CD4-positive, alpha-beta T cell treated with Interleukin-17A for 4 hours (primary cell): ENCODE data around the gene ANO3.

Experiments
- DNase-seq: peaks from one replicate; pipeline ENCODE4 v3.0.0-alpha.2; 2020; ENCODE audit warnings: mixed read lengths

ANO3 gene

DNA sequence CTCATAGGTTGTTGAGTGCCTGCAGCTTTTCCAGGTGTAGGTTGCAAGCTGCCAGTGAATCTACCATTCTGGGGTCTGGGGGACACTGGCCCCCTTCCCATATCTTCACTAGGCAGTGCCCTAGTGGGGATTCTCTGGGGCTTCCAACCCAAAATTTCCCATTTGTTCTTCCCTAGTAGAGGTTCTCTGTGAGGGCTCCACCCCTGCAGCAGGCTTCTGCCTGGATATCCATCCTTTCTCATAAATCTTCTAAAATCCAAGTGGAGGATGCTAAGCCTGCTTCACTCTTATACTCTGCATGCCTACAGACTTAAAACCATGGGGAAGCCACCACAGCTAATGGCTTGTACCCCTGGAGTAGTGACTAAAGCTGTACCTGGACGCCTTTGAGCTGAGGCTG is 33.4 kb downstream of the ANO3 start:
- DNase-seq: no peak

DNA sequence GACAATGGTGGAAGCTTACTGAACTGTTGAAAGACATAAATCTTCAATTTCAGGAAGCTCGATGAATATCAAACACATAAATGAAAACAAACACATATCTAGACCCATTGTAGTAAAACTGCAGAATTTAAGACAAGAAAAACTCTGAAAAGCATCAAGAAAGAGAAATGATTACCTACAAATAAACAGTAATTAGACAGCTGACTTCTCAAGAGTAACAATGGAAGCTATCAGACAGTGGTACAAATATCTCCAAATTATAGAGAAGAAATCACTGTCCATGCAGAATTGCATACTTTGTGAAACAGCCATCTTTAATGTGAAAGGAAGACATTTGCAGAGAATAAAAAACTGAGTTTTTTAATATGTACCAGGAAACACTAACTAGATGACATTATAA is 45.7 kb downstream of the ANO3 start:
- no peak for DNase-seq

- DNase-seq: no peak
Measured at GRCh38 chr11:26399336-26399735, 67.4 kb downstream of the ANO3 start.

DNA sequence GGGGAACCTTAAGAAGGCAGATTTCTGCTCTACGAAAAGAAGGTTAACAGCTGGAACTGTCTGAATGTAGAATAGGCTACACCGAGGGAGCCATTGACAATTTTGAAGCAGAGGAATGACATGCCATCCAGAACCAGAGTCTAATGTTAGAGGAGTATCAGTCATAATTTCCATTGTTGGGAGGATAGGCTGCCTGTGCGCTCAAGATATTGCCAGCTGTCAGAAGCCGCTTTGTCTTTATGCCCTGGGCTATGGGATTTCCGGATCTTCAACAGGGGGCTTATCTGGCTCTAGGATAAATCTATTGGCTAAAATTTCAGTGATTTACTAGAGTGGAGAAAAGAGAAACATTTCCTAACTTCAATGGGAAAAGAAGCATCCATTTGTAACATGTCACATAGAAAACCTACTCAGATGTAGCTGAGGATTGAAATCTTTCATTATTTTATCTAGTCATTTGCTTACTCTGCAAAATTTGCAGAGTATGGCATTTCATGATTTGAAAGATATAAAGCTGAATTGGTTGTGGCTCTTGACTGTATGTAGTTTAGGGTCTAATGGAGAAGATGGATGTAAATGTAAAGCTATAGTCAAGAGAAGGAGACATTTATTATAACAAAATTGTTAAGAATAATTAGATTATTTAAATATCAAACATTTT is 78.9 kb downstream of the ANO3 start:
- DNase-seq: no peak

DNA sequence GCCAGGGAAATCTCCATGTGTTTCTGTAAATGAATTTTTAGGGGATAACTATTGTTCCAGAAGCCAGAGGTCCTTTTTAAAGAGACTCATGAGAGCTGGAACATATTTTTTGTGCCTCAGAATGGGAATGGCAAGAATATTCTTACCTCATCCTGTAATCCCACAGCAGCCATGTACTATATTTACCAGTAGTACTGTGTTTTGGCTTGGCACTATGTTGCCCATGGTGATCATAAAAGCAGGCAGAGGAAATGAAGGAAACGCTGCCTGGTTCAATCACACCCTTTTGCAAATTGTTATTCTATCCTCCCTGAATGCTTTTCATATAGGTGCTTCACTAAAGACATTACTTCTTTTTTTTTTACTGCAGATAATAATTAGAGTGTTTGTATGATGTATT is 81.0 kb downstream of the ANO3 start:
- DNase-seq: no peak

GRCh38 chr11:26418386-26418912 is 86.5 kb downstream of the ANO3 start:
- no peak for DNase-seq

GRCh38 chr11:26420331-26420730 is 88.4 kb downstream of the ANO3 start:
- no peak for DNase-seq

DNA sequence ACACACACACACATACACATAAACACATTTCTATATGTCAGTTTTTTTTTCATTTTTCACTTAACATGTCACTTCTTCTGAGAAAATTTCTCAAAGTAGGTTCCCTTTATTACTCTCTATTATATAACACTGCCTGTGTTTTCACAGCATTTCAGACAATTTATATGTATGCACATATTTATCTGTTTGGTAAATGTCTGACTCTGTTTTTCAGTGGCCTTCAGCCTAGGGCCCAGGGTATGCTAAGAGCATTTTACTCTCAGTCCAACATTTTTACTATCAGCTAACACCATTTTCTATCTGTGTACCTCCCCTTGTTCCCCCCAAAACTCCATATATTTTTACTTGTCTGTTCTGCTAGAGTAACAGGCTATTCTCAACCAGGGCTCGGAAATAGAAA is 92.3 kb downstream of the ANO3 start:
- DNase-seq: no peak

DNA sequence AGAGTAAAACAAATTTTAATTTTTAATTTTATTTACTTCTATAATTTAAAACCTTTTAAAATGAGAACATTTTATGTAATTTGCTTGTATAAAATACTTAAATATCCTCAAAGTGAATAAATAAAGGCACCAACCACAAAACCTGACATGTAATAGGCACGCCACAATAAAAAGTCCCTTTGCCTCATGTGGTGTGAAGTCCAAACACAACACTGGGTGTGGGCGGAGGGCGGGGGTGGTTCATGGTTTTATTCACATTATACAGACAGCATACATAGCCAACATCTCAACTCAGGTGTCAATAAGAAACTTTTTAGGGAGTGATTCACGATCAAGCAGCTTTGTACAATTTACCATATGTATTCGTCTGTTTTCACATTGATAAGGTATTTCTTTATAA is 107.9 kb downstream of the ANO3 start:
- DNase-seq: no peak

GRCh38 chr11:26442131-26442530 is 110.2 kb downstream of the ANO3 start:
- no peak for DNase-seq

DNA sequence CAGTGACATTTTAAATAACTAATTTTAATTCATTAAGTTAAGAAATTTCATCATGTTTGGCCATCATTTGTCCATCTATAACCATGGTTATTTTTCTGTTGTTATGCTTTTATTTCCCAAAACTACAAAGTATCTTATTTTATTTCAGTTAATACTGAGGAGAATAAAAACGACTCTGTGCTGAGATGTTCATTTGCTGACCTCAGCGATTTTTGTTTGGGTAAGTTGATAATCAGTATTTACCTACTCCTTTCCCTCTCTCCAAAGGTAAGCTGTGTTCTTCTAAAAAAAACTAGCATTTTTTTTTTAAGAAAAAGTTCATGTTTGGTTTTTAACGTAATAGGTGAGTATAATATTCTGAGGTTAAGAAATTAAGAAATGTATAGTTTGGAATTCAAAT is 111.7 kb downstream of the ANO3 start:
- DNase-seq: no peak

DNA sequence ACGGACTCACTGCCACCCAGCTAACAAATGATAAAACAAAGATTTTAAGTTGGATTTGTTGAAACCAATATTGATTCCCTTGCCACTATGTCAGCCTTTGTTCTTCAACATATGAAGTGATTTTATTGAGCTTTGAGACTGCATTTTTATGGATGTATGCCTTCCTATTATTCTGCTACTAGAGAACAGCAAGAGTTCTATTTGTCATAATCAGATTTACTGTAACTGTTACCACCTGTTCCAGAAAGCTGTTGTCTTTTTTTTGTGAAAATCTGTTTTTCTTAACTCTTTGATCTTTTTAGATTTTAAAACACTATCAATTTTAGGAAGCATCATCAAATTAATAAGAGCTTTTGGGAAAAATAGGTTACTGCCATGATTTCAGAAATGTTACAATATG is 125.7 kb downstream of the ANO3 start:
- DNase-seq: no peak

DNA sequence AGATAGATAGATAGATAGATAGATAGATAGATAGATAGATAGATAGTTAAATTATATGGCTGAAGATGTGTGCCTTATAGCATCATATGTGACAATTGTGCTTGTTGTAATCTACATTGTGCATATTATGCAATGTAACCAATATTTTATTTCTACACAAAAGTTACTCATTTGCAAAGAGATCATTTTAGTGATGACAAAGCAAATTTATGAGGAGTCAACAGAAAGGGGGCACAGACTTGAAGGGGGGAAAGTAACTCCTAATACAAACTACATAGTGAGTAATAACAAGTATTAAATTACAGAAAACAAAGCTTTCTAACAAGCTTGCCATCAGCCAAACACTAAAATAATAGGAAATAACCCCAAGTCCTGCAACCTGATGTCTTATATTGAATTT is 133.3 kb downstream of the ANO3 start:
- DNase-seq: no peak

DNA sequence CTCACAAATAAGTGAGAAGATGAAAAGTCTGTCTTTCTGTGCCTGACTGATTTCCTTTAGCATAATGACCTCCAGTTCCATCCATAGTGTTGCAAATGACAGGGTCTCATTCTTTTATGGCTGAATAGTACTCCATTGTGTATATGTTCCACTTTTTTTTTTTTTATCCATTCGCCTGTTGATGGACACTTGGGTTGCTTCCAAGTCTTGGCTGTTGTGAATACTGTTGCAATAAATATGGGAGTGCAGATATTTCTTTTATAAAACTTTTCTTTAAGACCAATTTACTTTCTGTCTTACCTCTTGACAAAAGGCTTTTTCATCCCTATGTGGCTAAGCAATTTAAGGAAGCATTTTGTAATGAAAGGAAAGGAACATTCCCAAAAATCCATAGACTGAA is 135.6 kb downstream of the ANO3 start:
- no peak for DNase-seq

DNA sequence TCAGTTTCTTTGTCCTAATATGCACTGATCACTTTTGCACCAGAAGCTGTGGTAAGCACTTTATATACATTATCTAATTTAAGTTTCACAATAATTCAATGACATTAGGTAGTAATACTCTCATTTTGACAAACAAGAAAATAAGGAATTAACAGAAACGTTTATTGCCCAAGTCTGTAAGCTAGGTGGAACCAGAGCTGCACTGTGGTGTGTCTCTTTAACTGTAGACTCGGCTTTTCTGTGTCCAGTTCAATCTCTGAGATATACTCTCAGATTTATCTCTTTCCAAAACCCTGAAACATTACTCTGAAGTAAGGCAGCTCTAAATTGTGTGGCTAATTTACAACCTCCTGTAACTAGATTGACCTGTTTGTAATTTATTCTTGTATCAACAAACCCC is 139.1 kb downstream of the ANO3 start:
- DNase-seq: no peak

- DNase-seq: no peak
Measured at GRCh38 chr11:26473216-26474194, 141.6 kb downstream of the ANO3 start.

GRCh38 chr11:26474401-26474800 is 142.5 kb downstream of the ANO3 start:
- no peak for DNase-seq

GRCh38 chr11:26477396-26477795 is 145.5 kb downstream of the ANO3 start:
- DNase-seq: no peak

GRCh38 chr11:26478710-26479109 is 146.8 kb downstream of the ANO3 start:
- DNase-seq: no peak

GRCh38 chr11:26480041-26480440 is 148.1 kb downstream of the ANO3 start:
- DNase-seq: no peak

DNA sequence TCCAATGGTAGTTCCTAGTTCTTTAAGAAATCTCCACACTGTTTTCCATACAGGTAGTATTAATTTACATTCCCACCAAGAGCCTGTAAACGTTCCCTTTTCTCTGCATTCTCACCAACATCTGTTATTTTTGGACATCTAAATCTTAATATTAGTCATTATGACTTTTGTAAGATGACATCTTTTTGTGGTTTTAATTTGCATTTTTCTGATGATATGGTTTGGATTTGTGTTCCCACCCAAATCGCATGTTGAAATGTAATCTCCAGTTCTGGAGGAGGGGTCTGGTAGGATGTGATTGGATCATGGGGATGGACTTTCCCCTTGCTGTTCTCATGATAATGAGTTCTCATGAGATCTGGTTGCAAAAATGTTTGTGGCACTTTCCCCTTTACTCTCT is 151.2 kb downstream of the ANO3 start:
- DNase-seq: no peak

DNA sequence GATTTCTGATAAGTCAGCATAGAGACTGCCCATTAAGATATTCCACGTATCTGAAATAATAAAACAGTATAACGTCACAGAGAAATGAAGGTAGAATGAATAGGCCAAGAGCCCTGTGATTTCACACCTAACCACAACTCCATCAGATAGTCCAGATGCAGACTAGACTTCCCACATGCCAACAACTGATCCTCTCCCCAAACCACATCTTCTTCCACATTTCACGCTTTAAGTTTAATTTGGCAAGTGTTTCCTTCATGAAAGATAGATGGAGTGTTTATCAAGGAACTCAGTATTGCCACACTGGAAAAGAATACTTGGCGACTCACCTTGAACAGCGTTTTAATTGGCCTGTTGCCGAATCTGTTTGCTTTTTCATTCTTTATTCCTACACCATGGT is 158.6 kb downstream of the ANO3 start:
- DNase-seq: no peak

- no peak for DNase-seq
Measured at GRCh38 chr11:26493616-26494015, 161.7 kb downstream of the ANO3 start.

DNA sequence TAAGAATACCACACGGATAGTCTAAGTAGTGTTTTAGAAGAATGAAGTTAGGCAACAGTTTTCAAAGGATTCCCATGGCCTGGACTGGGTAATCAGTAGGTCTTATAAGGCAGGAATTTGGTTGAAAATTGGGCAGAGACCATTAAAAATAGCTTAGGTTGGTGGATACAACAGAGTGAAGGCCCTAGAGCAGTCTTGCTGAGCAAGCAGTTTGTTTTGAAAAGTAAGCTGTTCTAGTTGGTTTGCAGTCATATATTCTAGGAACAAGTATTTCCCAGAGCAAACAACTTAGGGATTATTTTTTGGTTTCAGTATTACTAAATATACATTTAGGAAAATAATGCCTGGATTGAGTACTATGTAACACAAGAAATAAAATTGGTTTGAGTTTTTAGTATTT is 175.3 kb downstream of the ANO3 start:
- DNase-seq: no peak
